Measurements from ENCODE around the gene DAPP1.

GRCh38 chr4:99885687-99886086, 69.1 kb downstream of the DAPP1 start:
- no peak for TF ChIP-seq POLR2A (IDR thresholded peaks at IDR 0.05; ENCODE audit: low read depth, low read length)
- no peak for TF ChIP-seq CTCF (conservative IDR thresholded peaks at IDR 0.05; ENCODE audit: low read depth, low read length)
- TF ChIP-seq SMC3 (IDR thresholded peaks at IDR 0.05; ENCODE audit: low read depth, low read length) = no peak
- TF ChIP-seq RAD21 (IDR thresholded peaks at IDR 0.05; ENCODE audit: low read length) = no peak
- TF ChIP-seq MXI1 (IDR thresholded peaks at IDR 0.05; ENCODE audit: borderline replicate concordance, low read depth, low read length) = no peak
- no peak for TF ChIP-seq CHD1 (IDR thresholded peaks at IDR 0.05; ENCODE audit: low read depth, low read length)
- TF ChIP-seq CEBPB (IDR thresholded peaks at IDR 0.05; ENCODE audit: low read depth, low read length) = no peak
- peak; percentile 94 for TF ChIP-seq MAFK (IDR thresholded peaks at IDR 0.05; ENCODE audit: low read depth, low read length)
- no peak for TF ChIP-seq FOS (IDR thresholded peaks at IDR 0.05; ENCODE audit: low read depth, low read length)
- no peak for TF ChIP-seq NFE2L2 (IDR thresholded peaks at IDR 0.05; ENCODE audit: low read depth, low read length)
- TF ChIP-seq RCOR1 (IDR thresholded peaks at IDR 0.05; ENCODE audit: insufficient replicate concordance, low read length) = no peak
- no peak for TF ChIP-seq USF2 (IDR thresholded peaks at IDR 0.05; ENCODE audit: low read depth, low read length)
